Activated CD8-positive, alpha-beta memory T cell treated with anti-CD3 and anti-CD28 coated beads, Interleukin-2, amount 50 U/mL, for 1 hour (primary cell): Measurements from ENCODE around the gene KCNQ1.

ENCODE experiments used
- DNase-seq: peaks from one replicate; pipeline ENCODE4 v3.0.0-alpha.2; 2020; ENCODE audit errors: extremely low read depth

KCNQ1 gene, protein sequence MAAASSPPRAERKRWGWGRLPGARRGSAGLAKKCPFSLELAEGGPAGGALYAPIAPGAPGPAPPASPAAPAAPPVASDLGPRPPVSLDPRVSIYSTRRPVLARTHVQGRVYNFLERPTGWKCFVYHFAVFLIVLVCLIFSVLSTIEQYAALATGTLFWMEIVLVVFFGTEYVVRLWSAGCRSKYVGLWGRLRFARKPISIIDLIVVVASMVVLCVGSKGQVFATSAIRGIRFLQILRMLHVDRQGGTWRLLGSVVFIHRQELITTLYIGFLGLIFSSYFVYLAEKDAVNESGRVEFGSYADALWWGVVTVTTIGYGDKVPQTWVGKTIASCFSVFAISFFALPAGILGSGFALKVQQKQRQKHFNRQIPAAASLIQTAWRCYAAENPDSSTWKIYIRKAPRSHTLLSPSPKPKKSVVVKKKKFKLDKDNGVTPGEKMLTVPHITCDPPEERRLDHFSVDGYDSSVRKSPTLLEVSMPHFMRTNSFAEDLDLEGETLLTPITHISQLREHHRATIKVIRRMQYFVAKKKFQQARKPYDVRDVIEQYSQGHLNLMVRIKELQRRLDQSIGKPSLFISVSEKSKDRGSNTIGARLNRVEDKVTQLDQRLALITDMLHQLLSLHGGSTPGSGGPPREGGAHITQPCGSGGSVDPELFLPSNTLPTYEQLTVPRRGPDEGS

DNA sequence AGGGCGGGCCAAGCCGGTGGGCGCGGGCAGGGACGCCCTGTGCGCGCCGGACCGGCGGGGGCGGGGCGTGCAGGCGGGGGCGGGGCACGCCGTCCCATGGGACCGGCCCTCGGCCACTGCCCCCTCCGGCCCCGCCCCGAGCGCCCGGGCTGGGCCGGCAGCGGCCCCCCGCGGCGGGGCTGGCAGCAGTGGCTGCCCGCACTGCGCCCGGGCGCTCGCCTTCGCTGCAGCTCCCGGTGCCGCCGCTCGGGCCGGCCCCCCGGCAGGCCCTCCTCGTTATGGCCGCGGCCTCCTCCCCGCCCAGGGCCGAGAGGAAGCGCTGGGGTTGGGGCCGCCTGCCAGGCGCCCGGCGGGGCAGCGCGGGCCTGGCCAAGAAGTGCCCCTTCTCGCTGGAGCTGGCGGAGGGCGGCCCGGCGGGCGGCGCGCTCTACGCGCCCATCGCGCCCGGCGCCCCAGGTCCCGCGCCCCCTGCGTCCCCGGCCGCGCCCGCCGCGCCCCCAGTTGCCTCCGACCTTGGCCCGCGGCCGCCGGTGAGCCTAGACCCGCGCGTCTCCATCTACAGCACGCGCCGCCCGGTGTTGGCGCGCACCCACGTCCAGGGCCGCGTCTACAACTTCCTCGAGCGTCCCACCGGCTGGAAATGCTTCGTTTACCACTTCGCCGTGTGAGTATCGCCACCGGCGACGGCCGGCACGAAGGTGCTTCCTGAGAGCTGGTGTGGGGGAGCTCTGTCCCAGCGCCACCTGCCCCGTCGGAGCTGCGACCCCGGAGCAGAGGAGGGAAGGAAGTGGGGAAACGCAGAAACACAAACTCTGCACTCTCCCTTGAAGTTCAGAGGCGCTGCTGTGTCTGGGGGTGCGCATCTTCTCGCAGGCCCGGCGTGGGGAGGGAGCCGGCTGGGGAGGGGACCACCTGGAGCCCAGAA lies at the start of gene KCNQ1:
KCNQ1 (plus strand) TSS at position 188 of the 925 bp plus-strand sequence; CDS start at position 279, 91 bp downstream.
- DNase-seq: no peak

DNA sequence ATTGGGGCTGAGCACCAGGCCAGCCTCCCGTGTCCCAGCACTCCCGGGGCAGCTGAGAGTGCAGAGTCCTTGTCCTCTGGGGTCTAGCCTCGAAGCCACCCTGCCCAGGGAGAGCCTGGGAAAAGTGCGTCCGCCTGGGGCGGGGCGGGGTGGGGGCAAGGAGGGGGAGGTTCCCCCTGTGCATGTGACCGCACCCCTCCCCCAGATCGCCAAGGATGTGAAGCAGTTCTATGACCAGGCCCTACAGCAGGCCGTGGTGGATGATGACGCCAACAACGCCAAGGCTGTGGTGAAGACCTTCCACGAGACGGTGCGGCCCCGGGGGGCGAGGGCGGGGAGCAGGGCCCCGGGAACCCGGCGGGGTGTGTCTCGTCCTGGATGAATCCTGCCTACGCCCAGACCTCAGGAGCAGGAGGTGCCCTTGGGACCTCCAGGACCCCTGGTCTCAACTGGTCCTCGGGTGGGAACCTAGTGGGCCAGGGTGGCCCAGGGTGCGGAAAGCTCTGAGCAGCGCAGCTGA lies 49.5 kb upstream of the KCNQ1 start:
- DNase-seq: no peak

DNA sequence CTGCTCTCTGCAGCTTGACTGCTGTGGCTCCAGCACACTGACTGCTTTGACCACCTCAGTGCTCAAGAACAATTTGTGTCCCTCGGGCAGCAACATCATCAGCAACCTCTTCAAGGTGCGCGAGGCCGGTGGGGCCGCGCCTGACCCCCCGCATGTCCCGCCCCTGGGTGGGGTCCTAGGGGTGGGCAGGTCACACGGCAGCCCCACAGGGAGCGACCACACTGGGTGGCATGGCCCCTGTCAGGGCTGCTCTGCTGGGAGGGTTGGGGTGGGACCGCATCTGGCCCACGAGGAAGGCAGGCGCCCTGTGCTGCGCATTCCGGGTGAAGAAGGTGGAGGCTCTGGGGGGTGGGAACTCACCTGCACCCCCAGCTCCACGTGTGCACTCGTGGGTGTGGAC lies 49.0 kb upstream of the KCNQ1 start:
- no peak for DNase-seq

DNA sequence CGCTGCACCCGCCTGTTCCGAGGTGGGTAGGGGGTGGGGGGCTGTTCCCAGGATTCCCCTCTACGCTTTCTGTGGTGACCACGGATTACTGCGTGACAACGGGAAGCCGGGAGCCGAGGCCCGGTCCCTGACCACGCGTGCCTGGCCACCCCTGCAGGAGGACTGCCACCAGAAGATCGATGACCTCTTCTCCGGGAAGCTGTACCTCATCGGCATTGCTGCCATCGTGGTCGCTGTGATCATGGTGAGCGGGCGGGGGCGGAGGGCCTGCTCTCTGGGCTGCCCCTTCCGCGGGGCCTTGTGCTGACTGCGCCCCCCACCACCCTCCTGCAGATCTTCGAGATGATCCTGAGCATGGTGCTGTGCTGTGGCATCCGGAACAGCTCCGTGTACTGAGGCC lies 48.3 kb upstream of the KCNQ1 start:
- DNase-seq: no peak

DNA sequence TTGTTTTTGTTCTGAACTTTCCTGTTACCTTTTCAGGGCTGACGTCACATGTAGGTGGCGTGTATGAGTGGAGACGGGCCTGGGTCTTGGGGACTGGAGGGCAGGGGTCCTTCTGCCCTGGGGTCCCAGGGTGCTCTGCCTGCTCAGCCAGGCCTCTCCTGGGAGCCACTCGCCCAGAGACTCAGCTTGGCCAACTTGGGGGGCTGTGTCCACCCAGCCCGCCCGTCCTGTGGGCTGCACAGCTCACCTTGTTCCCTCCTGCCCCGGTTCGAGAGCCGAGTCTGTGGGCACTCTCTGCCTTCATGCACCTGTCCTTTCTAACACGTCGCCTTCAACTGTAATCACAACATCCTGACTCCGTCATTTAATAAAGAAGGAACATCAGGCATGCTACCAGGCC lies 47.8 kb upstream of the KCNQ1 start:
- no peak for DNase-seq

DNA sequence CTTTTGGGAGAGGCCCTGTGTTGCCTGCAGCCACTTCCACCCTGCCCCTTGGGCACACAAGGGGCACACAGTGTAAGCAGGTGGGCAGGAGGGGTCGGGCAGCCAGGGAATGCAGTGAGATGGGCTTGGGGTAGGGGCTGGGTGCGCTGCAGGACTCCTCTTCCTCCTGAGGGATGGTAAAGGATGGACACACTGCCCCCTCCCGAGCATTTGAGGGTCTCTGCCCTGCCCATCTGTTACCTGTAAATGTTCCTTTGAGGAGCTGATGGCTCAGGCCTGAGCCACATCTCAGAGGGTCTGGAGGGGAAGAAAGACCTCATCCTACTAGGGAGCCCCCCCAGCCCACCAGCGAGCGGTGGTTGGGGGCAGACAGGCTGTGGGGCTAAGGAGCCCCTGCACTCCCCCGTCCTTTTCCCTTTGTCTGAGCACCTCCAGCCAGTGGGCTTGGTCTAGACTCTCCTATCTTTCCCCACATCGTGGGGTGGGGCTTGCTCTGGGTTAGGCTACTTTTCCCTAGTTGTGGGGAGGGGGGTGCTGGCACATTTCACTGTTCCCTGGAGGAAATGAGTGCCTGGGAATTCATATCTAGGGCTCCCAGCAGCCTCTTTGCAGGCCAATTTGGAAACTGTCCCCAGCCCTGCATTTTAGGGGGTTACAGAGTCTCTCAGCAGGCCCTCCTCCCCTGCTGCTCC lies 46.0 kb upstream of the KCNQ1 start:
- DNase-seq: no peak

DNA sequence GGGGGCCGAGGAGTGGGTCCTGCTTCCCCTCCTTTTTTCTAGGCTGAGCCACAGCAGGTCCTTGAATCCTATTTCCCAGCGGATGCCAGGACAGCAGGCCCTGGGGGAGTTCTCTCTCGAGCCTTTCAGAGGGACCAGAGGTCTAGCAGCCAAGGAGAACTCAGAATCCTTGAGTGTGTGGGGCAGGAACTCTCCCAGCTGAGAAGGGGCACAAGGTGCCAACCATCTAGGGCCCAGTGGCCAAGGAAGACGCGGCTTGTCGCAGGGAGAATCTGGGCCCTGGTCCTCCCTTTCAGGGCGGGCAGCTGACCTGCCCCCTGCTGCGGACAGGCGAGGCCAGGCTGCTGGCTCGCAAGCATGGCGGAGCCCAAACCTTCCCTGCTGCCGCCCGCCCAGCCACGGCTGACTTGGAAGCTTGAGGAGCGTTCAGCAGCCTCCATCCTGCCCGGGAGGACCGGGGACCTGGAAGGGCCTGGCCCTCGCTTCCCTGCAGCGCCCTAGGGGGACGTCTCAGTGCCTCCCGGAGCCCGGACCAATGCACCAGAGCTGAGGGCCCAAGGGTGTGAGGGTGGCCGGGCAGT lies 45.2 kb upstream of the KCNQ1 start:
- no peak for DNase-seq

DNA sequence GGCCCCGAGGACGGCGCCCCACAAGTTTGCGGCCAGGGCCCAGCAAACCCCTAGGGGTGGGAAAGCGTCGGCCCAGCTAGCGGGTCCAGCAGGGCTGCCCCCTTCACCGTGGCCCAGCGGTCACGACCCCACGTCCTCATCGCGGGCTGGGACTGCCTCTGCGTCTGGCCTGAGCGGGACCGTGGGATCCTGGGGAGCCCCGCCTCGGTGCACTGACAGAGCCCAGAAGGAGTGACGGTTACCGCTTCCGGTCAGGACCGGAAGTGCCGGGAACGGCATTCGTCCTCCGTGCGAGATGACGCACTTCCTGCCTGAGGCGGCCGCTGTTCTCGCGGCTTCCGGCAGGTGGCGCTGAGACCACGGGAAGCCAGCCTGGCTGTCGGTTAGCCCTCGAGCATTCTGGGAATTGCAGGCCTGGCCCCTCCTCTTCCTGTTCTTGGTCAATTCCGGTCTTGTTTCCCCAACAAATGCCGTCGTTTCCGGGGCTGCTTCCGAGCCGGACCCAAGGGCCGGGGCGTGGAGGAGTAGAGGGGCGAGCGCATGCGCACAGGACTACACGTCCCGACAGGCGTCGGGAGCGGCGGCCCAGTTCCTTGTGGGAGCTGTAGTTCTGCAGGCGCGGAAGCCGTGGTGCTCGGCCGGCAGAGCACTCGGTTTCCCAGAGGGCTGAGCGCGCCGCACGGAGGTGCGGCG lies 44.6 kb upstream of the KCNQ1 start, which contains the start of gene TSSC4:
TSSC4 (plus strand) TSS at position 682 of the 693 bp plus-strand sequence. CDS start 1,884 bp downstream, outside the sequence.
- DNase-seq: peak; percentile 99

DNA sequence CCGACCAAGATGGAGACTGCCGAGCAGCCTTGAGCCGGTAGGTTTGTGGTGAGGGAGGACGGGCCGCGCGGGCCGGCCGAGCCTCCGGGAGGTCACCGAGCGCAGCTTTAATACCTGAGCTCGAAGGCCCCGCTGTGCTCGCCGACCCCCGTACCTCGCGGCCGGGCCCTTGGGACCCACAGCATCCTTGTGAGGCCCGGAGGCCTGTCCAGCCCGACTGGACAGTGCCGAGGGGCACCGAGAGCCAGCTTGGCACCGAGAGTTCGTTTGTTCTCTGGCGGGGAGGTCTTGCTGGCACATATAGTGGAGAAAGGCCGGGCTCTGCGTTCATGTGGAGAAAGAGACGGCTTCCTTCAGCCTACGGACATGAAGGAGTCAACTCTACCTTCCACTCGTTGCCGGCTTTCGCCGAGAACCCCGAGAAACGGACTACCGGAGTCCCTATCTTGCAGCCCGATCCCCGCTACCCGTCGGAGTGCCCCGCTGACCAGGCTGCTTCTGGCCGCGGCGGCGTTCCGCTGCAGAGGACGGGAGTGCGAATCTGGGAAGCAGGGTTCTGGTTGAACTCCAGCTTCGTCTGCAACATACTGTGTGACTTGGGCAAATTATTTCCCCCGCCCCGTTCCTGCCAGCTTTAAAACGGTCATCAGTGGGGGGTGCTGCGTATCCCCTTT lies 43.9 kb upstream of the KCNQ1 start:
- no peak for DNase-seq

DNA sequence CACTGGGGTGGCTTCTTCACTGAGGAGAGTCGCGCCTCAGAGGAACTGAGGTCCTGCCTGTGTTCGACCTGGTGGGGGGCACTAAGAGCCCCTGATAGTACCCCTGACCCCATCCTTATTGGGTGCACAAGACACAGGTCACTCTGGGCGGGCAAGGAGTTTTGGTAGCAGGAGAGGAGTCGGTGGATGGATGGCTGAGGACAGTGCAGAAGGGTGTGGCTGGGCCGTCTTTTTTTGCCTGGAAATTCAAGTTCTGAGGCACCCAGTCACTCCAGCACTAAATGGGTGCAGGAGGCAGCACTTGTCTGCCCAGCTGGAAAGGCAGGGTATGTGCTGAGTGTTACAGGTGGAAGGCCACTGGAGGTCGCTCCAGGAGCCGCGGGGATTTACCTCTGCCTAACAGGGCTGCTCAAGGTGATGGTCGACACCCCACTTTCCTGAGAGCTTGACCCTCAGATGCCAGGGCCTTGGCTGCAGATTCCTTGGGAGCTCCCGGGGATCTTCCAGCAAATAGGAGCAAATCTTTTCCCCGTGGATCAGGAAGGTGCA lies 43.3 kb upstream of the KCNQ1 start:
- no peak for DNase-seq

DNA sequence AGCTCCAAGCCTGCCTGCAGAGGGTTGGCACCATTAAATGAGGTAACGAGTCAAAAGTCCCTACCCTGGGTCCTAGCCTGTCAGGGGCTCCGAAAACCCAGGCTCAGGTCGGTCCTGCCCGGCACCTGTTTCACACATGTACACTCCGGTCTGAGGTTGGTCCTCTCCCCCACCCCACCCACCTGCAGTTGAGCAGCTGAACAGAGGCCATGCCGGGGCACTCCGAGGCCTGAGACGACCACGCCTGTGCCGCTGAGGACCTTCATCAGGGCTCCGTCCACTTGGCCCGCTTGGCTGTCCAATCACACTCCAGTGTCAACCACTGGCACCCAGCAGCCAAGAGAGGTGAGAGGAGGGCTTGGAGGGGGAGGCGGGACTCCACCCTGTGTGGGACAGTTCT lies 42.7 kb upstream of the KCNQ1 start:
- no peak for DNase-seq

DNA sequence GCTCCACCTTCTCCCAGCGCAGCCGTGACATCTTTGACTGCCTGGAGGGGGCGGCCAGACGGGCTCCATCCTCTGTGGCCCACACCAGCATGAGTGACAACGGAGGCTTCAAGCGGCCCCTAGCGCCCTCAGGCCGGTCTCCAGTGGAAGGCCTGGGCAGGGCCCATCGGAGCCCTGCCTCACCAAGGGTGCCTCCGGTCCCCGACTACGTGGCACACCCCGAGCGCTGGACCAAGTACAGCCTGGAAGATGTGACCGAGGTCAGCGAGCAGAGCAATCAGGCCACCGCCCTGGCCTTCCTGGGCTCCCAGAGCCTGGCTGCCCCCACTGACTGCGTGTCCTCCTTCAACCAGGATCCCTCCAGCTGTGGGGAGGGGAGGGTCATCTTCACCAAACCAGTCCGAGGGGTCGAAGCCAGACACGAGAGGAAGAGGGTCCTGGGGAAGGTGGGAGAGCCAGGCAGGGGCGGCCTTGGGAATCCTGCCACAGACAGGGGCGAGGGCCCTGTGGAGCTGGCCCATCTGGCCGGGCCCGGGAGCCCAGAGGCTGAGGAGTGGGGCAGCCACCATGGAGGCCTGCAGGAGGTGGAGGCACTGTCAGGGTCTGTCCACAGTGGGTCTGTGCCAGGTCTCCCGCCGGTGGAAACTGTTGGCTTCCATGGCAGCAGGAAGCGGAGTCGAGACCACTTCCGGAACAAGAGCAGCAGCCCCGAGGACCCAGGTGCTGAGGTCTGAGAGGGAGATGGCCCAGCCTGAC lies 41.7 kb upstream of the KCNQ1 start:
- DNase-seq: no peak

DNA sequence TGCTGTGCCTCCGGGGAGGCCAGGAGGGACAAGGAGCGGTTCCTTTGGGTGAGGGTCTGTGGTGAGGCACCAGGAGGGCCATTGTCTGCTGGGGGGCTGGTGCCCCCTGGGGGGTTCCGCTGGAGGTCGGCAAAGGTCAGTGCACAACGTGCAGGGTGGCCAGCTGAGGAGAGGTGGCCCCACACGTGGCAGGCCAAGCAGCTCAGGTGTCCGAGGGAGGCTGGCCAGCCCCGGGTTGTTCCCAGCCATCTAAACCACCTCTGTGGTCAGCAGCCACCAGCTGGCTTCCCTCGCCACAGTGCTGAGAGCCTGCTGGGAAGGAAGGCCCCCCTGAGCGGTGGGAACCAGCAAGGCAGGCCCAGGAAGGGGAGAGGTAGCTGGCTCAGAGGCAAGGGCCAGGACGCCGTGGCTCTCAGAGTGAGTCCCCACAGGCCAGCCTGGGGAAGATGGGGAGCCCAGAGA lies 40.0 kb upstream of the KCNQ1 start:
- no peak for DNase-seq

DNA sequence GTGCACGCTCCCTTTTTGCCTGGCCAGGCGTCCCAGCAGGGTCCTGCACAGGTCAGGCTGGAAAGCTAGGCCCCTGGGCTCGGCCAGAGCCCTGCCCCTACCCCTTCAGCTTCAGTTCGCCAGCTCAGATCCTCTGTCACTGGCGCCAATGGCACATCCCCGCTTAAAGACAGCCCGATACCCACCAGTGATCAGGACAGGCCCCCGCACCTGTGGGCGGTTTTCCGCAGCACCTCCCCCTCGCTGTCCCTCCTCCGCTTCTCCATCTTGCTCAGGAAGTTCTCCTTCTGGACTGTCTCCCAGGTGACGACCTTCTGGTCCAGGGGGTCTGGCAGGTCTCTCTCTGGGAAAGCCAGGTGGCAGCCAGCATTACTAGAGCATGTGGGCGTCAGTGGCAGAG lies 38.4 kb upstream of the KCNQ1 start:
- no peak for DNase-seq

DNA sequence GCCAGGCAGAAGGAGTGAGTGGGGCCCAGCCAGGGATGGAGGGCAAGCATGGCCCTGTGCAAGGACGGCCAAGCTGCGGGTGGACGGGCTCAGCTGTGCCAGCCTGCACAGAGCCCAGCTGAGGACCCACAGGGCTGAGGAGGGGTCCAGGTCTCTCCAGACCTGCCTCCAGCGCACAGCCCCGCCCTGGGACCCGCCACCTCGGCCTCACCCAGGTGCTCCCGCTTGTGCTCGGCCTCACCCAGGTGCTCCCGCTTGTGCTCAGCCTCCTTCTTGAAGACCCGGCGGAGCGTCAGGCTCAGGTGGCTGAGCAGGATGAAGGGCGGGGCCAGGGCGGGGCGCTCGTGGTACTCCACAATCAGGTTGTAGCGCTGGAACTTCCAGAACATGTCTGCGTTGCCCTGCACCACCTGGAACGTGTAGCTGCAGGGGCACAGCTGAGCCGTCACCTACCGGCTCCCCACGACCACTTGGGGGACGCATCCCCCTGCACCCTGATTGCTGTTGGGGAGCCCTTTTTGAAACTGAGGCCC lies 37.9 kb upstream of the KCNQ1 start:
- DNase-seq: no peak

DNA sequence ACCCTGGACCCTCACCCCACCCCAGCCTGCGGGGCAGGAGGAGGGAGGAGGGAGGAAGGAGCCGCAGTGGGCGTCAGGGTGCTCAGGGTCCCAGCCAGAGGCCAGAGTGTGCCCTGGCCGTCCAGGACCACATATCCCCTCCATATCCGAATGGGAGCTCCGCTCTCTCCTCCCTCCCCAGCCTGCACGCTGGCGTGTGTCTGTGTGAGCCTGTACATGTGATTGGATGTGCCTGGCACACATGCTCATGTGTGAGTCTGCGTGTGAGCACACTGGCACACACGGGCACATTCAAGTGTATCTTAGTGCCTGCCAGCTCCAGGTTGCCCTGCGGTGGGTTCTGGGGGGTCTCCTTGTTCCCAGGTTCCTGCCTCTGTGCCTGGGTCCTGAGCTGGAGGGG lies 36.1 kb upstream of the KCNQ1 start:
- DNase-seq: no peak

DNA sequence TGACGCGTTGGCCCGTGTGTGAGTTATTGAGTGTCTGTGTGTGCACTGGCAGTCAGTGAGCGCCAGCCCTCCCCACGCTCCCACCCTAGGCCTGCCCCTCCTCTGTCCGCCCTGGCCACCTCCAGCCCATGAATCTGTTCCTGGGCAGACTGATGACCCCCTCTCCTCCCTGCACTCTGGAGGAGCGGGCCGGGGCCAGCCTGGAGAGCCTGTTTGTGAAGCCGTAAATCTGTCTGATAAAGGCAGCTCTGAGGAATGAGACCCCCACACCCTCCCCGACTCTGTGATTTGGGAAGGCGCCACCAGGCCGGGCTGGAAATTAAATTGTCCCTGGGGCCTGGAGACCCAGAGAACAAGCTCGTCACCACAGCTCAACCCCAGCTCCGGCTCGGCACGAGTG lies 35.7 kb upstream of the KCNQ1 start:
- DNase-seq: no peak
